DMS79 treated with DMSO at 0.1 percent for 48 hours (cell line): ENCODE results near the gene MTX1.
A peak's percentile ranks its signal among the peaks of the same experiment; 100 is the strongest.
"Not testable (repeated sequence)": the region's sequence is repeated elsewhere in the genome, so short reads cannot be mapped to it uniquely, and the experiment has no call there.

ENCODE experiments used
- DNase-seq: peaks from one replicate; lab custom pipeline; 2025; lab: John Stamatoyannopoulos, UW

The MTX1 gene

DNA sequence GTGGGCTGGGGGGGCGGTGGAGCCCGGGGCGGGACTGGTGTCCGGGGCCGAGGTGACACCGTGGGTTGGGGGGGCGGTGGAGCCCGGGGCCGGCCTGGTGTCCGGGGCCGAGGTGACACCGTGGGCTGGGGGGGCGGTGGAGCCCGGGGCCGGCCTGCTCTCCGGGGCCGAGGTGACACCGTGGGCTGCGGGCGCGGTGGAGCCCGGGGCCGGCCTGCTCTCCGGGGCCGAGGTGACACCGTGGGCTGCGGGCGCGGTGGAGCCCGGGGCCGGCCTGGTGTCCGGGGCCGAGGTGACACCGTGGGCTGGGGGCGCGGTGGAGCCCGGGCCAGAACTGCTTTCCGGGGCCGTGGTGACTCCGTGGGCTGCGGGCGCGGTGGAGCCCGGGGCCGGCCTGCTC lies 18.6 kb upstream of the MTX1 start:
- DNase-seq = not testable (repeated sequence)

DNA sequence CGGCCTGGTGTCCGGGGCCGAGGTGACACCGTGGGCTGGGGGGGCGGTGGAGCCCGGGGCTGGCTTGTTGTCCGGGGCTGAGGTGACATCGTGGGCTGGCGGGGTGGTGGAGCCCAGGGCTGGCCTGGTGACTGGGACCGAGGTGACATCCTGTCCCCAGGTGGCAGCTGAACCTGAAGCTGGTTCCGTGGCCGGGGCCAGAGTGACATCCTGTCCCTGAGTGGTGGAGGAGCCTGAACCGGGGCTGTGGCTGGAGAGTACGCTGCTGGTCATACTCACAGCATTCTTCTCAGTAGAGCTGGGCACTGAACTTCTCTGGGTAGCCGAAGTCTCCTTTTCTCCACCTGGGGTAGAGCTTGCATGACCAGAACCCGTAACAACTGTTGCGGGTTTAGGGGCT lies 16.6 kb upstream of the MTX1 start:
- DNase-seq = no peak

DNA sequence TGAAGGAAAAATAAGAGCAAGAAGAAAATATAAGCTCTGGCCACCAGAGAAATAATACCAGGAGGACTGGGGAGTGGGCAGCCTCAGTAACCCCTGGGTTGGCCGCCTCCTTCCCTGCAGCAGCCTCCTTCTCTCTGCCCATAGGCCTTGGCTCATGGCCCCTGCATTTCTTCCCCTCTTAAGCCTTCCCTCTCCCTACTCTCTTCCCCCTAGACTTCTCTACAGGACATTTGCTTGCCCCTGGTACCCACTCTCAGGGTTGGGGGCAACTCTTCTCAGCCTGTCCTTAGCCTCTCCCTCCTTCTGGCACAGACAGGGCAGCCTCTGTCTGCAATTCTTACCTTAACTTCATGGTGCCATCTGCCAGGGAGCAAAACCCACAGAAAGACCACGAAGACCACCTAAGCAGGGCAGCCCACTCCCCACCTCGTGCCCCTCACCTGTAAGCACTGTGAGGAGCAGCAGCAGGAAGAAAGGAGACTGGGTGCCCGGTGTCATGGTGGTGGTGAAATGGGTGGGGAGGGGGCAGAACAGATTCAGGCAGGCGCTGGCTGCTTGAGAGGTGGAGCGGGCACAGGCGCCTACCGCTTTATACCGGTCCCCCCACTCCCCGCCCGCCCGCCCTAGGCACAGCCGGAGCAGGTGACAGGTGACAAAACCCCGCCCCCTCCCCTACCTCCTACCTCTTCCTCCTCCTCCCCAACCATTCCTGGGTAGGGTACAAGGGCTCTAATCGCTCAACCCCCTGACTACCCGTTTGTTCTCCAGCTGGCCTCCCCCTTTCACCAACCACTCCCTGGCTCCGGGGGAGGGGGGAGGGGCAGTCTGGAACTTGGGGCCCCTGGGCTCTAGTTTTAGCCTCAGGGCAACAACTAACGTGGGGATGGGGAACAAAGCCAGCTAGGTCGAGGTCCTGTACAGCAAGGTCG lies 15.9 kb upstream of the MTX1 start:
- DNase-seq = peak; percentile 77

DNA sequence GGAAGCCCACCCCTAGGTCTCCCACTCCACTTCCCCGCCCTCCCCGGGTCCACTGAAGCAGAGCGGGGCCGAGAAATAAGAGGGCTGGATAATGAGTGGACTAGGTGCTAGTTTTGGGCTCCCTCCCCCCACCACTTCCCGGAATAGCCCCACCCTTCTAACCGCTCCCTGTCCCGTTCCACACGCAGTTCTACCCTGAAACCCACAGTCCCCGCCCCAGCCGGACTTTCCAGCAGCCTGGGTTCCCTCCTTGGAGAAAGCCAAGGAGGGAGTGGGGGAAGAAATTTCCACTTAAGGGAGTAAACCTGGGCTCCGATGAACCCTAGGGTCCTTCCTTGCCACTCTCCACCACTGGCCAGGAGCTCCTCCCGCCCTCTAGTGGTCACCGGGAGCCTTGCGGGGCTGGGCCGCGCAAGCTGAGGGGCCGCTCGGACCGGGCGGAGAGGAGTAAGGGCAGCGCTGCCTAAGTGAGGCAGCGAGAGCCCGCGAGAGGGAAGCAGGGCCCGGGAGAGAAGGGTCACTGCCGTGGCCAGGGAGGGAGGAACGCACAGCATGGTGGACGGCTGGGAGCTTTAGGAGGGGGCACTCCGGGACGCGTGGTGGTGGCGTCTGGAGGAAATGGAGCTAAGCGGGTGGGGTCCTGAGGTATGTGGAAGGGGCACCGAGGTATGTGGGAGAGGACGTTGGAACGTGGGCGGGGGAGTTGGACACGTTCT lies 15.1 kb upstream of the MTX1 start:
- peak; percentile 80 for DNase-seq

DNA sequence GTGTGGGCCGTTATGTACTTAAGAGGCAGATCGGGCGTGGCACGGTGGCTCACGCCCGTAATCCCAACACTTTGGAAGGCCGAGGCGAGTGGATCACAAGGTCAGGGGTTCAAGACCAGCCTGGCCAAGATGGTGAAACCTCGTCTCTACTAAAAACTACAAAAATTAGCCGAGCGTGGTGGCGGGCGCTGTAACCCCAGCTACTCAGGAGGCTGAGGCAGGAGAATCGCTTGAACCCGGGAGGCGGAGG lies 14.6 kb upstream of the MTX1 start:
- not testable (repeated sequence) for DNase-seq

DNA sequence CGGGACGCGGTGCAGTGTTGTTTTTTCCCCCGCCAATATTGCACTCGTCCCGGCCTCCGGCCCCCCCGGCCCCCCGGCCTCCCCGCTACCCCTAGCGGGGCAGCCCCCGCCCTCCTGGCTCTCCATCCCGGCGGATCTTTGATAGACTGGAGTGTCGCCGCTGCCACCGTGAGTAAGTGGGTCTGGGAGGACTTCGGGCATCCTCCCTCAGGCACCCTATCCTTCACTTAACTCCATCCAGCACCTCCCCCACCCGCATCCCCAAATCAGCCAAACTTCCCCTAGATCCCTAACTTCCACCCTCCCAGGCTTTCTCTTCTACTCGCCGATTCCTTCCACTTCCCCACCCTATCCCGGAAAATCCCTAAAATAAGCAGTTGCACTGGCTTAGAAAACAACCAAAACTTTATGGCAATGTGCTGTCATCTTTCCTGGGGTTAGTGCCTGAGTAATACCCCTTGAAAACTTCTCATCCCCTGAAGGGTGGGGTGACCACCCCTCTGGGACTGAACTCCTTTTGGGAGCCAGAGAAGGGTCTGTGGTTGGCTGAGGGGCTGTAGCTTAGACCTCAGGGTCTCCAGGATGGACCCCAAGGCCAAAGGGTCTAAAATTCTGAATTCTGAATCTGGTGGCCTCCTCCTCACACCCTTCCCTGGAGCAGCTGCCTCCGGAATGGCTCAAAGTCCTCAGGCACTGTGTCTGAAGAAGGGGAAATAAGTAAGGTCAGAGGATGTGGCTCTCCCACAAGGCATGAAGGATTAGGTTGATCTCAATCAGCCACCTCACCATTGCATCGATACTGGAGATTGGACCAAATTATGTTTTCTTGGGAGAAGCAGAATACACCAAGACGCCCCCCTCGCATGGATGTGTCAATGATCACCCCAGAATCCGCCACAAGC lies 13.0 kb upstream of the MTX1 start:
- no peak for DNase-seq

DNA sequence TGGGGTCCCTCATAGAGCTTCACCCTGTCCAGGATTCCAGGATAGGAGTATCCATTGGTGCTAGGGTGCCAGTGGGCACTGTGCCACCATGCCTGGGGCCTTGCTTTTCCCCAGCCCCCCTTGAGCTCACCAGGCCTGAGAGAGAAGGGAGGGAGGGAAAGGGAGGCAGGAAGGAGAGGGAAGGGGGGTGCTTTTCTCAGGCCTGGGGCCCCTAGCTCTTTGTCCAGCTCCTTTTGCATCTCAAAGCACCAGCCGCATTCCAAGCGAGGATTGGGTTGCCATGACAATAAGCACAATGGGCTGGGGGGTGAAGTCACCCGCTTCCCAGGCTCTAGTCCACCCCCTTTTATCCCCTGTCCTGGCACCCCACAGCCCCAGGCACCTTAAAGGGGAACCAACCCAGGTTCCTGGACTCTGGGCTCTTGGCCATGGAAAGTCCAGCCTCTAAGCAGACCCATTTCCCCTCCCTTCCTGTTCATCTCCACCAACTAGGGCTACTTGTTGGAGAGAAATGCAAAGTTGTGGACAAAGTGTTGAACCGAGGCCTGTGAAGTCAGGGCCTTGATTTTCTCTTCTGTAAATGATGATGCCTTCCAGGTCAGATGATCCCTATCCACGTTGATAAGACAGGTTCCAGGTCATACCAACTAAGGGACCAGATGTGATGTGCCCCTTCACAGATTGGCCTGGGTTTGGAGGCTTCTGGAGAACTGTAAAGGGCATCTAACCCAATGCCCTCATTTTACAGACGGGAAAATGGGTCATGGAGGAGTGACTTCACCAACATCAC lies 12.2 kb upstream of the MTX1 start:
- DNase-seq = no peak

DNA sequence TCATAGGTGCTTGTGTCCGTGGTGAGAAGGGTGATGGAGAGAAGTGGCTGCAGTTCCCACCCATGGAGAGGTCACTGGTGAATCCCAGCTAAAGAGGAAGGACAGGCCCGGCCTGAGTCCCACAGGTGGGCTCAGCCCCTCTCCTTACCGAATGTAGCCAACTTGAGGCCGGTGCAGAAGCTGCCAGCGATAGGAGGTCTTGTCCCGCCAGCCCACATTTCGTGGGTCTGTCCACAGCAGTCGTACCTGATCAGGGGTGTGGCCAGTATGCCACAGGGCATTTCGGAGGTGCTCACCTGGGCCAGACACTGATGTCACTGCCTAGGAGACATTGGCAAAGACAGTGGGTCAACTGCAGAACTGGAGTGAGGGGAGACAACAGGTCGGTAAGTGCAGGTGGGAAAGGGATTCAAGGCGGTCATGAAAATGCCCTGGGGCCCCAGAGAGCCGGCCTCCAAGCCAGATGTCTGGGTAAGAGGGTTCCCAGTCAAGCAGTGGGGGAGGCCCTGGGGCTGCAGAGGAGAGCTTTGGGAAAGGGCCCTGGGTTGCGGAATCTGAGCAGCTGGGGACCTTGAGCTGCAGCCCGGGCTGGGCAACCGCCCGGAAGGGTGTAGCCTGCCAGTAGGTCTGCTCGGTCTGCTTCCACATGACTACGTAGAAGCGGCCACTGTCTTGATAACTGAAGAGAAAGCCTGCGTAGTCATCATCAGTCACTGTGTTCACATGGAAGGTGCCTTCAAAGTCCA lies 11.4 kb upstream of the MTX1 start:
- DNase-seq = no peak

DNA sequence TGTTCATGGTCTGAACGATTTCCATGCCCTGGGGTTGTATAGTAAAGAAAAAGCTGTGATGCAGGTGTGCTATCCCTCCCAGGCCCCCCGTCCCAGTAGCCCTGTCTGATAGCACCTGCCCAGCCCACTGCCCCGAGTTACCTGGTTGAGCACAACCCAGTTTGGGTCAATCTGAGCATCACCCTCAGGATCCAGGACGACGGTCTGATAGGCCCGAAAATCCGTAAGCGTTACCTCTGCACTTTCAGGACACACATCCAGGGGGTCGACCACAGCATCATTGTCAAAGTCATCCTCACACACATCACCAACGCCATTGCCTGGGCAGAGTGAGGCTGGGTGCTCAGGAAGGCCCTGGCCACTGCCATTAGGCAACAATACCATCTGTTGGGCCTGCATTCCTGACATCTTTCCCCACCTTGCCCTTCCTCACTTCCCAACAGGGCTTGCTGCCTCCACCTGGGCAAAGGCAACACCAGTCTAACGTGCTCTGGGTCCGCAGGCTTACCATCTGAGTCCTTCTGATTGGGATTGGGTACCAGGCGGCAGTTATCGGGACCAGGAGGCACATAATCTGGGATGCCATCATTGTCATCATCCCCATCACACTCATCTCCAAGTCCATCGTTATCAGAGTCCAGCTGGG lies 10.5 kb upstream of the MTX1 start:
- no peak for DNase-seq

DNA sequence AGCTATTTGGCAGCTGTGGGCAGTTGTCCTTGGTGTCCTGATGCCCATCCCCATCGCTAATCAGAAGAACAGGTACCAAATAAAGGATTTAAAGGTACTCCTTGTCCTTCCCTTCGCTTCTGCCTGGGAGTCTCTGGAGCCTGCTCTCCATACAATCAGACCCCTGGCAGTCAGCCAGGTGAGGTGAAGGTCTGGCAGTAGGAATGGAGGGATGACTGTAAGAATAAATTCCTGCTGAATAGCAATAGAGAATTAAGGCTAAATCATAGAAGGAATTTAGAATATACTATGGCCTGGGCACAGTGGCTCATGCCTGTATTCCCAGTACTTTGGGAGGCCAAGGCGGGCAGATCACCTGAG lies 10.0 kb upstream of the MTX1 start:
- DNase-seq = no peak

DNA sequence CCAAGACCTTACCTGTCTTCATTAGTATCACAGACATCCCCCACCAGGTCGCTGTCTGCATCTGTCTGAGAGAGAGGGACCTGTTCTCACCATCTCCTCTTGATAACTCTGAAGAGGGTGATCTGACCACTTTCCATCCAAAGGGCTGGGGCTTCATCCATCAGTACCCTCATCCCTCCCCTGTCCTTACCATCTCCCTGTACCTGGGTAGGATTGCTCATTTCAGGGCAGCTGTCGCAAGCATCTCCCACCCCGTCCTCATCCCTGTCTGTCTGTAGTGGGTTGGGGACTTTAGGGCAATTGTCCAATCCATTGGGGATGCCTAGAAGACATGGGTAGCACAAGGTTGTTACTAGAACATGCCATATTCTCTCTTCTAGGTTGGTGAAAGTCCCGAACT lies 8.7 kb upstream of the MTX1 start:
- no peak for DNase-seq

DNA sequence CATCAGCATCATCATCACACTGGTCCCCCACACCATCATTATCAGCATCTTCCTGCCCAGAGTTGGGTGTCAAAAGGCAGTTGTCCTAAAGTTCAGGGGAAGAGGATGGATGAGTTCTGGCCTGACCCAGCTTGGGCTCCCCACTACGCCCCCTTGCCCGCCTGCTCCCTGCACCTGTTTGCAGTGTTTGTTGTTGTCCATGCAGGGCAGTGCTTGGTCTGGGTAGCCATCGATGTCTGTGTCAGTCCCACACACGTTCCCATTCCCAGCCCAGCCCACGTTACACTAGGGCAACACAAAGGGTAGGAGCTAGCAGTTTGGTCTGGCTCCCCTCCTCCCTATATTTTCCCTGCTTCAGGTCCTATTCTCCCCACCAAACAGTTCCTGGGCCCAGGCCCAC lies 7.6 kb upstream of the MTX1 start:
- DNase-seq = no peak

DNA sequence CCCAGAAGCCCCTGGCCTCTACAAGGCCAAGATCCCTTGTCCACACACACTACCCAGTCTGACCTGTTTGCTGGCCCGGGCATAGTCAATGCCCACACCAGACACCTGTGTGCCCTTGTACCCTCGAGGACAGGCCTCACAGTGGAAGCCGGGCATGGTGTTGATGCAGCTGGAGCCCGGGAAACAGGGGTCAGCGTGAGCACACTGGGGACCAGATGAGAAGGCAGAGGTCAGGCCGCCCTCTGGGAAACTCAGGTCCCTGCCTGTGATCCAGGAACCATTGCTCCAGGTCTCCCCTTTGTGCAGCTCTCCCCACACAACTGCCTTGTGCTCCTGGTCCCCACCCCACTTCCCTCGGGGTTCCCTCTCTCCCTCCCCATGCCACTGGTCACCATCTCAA lies 6.3 kb upstream of the MTX1 start:
- DNase-seq = no peak

DNA sequence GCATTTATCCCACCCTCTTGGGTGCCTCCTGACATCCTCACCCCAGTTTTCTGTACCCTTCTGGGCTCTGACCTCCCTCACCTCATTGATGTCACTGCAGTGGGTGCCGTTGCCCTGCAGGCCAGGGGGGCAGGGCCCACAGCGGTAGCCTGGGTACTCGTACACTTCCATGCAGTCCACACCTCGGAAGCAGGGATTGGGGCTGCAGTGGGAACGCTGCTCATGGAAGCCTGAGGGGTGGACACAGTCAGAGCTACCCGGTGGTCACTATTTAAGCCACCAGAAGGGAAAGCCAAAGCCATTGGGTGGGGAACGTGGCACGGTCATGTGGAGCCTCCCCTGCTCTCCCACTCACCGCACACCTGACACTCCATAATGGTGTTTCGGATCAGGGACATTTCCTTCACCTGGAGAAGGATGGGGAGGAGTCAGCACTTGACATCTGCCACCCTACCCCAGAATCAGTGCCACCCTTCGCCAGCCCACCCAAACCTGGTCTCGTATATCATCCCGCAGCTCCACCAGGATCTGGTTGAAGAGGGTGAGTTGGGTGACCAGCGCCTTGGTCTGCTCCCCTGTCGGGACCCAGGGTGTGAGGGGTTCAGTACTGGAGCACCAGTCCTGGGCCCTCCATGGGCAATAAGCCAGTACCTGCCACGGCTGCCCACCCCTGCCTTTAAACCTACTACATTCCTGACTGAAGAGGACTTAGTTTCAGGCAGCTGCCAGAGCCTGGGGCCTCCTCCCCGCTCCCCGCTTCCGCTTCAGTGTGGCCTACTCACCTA lies 5.6 kb upstream of the MTX1 start:
- no peak for DNase-seq

DNA sequence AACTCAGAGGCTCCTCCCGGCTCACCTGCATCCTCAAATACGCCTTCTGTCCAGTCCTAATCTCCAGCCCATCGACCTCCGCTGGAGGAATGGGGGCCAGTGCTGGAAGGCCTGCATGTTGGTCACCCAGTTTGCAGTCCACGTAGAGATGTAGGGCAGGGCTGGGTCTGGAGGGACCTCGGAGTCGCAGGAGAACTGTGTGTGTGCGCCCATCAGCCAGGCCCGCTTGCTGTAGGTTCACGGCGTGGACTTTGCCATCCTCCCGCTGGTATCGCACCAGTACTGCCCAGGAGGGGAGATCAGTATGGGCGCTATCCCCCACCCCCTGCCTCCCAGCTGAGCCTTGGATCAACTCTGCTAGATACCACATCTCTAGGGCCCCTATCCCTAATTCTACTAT lies 3.5 kb upstream of the MTX1 start:
- DNase-seq = no peak

DNA sequence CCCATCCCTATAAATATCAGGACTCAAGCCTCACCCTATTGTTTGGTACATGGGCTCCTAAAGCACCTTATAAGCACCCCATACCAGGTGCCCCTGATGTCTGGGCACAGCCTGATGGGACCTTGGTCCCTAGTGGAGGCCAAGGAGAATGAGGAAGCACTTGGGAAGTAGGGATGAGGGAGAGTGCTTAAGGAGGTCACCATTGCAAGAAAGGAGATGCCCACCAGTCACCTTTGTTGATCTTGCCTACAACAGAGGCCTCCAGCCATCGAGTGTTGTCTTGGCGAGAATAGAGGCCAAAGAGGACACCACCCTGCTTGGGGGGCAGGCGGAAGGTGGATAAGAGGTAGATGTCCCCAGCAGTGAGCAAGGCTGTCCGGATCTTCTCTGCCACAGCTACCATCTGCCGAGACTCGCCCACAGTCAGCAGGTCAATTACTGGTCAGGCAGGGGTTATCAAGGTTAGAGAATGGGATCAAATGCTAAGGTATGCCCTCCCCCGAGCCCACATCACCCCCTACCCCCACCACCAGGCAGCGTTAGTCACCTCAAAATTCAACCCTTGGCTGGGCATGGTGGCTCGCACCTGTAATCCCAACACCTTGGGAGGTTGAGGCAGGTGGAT lies 2.4 kb upstream of the MTX1 start:
- no peak for DNase-seq

DNA sequence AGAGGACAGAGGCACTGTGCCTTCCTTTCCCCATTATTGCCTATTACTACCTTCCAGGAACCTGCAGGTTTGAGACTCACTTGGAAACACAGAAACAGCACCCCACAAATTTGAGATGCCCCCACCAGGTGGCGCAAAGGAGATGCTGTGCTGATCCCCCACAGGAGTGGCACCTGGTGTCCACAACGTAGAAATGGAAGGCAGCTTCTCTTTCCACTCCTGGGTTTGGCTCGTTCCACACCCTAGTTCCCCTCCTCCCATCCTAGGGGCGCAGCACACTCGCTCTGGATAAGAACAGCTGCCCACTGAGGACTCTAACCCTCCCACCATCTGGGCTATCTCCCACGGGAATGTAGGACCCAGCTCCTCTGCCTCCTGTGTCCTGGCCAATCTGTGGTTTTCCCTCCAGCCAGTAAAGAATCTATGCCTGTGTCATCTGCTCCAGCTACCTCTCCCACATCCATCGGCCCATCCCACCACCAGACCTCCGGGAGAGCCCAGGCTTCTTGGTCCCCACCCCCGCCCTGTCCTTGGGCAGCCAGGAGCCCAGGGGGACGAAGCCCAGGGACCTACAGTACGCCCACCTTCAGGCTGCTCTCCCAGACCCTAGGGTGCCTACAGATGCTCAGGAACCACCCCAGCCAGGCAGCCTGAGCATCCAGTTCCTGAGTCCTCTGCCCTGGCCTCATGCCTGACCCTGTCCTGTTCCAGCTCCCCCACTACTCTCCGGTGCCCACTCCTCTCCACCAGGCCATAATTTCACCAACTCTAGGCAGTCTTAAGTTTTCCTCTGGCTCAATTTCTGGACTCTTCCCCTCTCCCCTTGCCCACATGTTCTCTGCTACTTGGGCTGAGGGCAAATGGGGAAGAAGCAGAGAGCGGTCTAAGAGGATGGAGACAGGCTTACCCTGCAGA lies 1.3 kb upstream of the MTX1 start:
- peak; percentile 68 for DNase-seq

DNA sequence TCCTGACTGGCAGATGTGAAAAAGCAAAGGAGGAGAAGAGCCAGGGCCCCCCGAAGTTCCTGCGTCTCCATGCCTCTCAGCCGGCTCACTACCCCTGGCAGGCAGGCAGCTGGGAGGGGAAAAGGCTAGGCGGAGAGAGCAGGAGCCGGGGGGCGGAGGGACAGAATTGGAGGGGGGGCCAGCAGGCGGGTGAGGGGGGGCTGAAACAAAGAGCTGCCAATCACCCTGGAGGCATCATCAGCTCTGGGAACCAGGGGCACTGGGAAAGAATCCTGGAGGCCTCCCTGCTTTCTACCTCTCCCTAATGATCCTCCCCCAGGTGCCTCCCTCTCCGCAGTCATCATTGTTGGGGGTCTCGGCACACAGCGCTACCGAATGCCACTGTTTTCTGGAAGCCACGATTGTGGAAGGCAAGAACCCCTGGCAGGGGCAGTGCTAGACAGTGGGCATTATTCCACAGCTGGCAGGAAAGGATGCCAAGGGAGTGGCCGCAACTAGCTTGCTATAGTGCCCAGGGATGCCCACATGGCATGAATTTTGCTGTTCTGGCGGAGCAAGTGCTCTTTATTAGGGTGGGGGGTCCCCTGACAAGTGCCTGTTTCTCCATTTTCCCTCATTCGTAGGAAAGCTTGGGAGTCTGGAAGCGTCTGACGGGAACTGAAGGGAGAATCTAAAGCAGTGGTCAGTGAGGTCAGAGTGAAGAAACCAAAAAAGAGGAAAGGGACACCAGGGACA lies 522 bp upstream of the MTX1 start, which contains the start of gene THBS3:
THBS3 (minus strand) TSS at position 92 of the 735 bp plus-strand sequence; CDS start at position 71, 21 bp downstream.
- peak; percentile 51 for DNase-seq
